IgD-negative memory B cell (primary cell): ENCODE measurements around the gene RFC1. TPM values are rescaled to one million over a fixed set of nuclear protein-coding genes. Genes with fewer than 3 reads are reported as not detected.
A peak's percentile ranks its signal among the peaks of the same experiment; 100 is the strongest.
"Not testable (repeated sequence)": the region's sequence is repeated elsewhere in the genome, so short reads cannot be mapped to it uniquely, and the experiment has no call there.

Source experiments
- H3K27ac Mint-ChIP-seq, 3 donors: one replicate each; pipeline ENCODE4 v1.8.0; 2020 to 2022; ENCODE audit warnings: mild to moderate bottlenecking in 3 of 3, mixed read lengths in 3 of 3, moderate library complexity in 1 of 3
- H3K27me3 Mint-ChIP-seq: one replicate; pipeline ENCODE4 v1.8.0; 2021; ENCODE audit warnings: mixed read lengths
- H3K36me3 Mint-ChIP-seq: one replicate; pipeline ENCODE4 v1.8.0; 2020; ENCODE audit warnings: mild to moderate bottlenecking, mixed read lengths
- H3K4me1 Mint-ChIP-seq, 3 donors: one replicate each; pipeline ENCODE4 v1.8.0; 2020 to 2022; ENCODE audit warnings: mixed read lengths in 3 of 3, mild to moderate bottlenecking in 1 of 3
- H3K4me3 Mint-ChIP-seq, 4 donors: one replicate each; pipeline ENCODE4 v1.8.0; 2020 to 2022; ENCODE audit warnings: mild to moderate bottlenecking in 4 of 4, mixed read lengths in 4 of 4, moderate library complexity in 3 of 4
- H3K9me3 Mint-ChIP-seq, 3 donors: one replicate each; pipeline ENCODE4 v1.8.0; 2020 to 2021; ENCODE audit warnings: mixed read lengths in 3 of 3, mild to moderate bottlenecking in 1 of 3
- polyA plus RNA-seq: library from polyadenylated mRNA; unstranded; fragments of 300-500 nt; fragmentation: Illumina TruSeq; gene quantifications from one replicate; pipeline ENCODE4 v1.2.3, GENCODE V29; 2021

Gene RFC1, protein sequence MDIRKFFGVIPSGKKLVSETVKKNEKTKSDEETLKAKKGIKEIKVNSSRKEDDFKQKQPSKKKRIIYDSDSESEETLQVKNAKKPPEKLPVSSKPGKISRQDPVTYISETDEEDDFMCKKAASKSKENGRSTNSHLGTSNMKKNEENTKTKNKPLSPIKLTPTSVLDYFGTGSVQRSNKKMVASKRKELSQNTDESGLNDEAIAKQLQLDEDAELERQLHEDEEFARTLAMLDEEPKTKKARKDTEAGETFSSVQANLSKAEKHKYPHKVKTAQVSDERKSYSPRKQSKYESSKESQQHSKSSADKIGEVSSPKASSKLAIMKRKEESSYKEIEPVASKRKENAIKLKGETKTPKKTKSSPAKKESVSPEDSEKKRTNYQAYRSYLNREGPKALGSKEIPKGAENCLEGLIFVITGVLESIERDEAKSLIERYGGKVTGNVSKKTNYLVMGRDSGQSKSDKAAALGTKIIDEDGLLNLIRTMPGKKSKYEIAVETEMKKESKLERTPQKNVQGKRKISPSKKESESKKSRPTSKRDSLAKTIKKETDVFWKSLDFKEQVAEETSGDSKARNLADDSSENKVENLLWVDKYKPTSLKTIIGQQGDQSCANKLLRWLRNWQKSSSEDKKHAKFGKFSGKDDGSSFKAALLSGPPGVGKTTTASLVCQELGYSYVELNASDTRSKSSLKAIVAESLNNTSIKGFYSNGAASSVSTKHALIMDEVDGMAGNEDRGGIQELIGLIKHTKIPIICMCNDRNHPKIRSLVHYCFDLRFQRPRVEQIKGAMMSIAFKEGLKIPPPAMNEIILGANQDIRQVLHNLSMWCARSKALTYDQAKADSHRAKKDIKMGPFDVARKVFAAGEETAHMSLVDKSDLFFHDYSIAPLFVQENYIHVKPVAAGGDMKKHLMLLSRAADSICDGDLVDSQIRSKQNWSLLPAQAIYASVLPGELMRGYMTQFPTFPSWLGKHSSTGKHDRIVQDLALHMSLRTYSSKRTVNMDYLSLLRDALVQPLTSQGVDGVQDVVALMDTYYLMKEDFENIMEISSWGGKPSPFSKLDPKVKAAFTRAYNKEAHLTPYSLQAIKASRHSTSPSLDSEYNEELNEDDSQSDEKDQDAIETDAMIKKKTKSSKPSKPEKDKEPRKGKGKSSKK
- 39.7 TPM for polyA plus RNA-seq

DNA sequence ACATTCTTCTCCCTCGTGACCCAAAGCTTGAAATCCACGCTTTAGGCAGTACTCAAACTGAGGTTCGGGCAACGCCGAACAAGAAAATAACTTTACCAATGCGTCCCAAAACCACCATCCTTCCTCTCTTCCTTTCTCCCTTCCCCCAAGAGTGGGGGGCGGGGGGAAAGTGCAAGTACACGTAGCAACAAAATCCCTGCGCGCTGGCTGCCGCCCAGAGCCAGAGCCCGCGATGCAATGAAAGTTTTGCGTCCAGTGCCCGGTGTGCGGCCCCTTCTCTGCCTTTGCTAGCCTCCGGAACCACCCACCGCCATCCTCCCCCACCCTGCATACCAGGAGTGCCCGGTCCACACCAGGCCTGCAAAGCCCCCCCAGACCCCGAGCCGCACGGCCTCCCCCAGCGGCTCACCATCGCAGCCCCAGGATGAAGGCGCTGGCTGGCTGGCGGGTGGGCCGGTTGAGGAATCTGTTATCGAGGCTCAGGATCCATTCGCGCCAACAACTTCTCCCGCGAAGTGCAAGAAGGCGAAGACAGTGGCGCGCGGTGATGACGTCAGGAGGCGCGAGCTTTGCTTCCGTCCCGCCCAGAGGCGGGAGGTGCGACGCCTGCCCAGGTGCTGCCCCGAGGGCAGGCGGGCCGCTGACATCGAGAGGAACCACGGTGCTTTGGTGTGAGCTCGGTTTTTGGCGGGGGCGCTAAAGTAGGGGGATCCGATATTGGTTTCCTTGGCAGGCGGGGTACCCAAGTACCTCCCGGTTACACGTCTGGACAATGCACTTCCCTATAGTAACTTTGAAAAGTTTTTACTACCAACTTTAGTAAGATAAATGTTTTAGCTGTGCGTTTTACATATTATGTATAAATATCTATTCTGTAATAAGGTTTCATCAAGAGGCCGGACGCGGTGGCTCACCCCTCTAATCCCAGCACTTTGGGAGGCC lies at the start of gene RFC1:
TSS of gene RFC1 (minus strand) at position 533 of the 942 bp plus-strand sequence. CDS start at position 412, 121 bp downstream.
- H3K4me1 Mint-ChIP-seq, result peaks cover 26 to 34% (median 31%) of the 10 kb centered on the region in 3 donors
- peak within 1 kb of the TSS; percentile 76 to 97 (median 94) for H3K27ac Mint-ChIP-seq
- no peaks in the 10 kb centered on the region for H3K36me3 Mint-ChIP-seq
- no peaks in the 10 kb centered on the region for H3K27me3 Mint-ChIP-seq
- peak within 1 kb of the TSS; percentile 89 to 97 (median 96) for H3K4me3 Mint-ChIP-seq
- H3K9me3 Mint-ChIP-seq, result peaks cover 3 to 8% (median 7%) of the 10 kb centered on the region in 3 donors

DNA sequence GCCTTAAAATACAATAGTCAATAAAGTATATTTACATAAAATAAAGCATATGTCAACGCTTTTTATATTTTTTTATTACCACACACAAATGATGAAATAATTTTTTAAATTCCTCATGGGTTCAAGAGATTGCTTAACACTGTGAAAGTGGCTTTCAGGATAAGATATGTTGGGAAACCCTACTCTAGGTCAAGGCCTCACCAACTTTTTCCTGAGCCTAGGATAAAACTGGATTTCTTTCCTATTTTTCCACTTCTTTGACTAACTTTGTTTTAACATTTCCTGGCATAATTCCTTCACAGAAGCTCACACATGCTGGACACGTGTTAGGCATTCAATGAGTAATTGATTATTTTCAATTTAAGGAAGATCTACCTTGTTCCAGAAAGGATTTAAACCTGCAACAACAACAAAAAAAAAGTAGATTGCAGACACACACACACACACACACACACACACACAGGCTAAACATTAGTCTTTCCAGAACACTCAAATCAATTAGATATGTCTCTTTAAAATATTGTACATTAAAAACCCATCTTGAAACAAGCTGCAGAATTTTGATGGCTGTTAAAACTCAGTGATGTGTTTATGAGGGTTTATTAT lies 49.6 kb upstream of the RFC1 start:
- H3K27ac Mint-ChIP-seq, result no peak overlapping the region

DNA sequence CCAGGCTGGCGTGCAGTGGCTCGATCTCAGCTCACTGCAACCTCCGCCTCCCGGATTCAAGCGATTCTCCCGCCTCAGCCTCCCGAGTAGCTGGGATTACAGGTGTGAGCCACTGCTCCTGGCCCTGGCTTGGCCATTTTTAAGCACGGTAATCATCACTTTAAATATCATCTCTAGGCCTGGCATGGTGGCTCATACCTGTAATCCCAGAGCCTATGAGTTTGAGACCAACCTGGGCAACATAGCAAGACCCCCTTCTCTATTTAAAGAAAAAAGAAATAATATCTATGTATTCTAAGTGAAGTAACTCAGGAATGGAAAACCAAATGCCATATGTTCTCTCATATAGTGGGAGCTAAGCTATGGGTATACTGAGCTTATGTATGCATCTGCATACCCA lies 45.4 kb upstream of the RFC1 start:
- not testable (repeated sequence) for H3K36me3 Mint-ChIP-seq, H3K4me1 Mint-ChIP-seq, H3K4me3 Mint-ChIP-seq, H3K27ac Mint-ChIP-seq, H3K9me3 Mint-ChIP-seq, H3K27me3 Mint-ChIP-seq

More for the DNA sequence above, 49.6 kb upstream of the RFC1 start:
- peaks cover 3% of the 10 kb centered on the region for H3K27me3 Mint-ChIP-seq
- H3K4me3 Mint-ChIP-seq, result no peak overlapping the region
- peaks cover 0 to 2% (median 0%) of the 10 kb centered on the region in 3 donors for H3K4me1 Mint-ChIP-seq
- no peaks in the 10 kb centered on the region for H3K9me3 Mint-ChIP-seq
- H3K36me3 Mint-ChIP-seq, result no peaks in the 10 kb centered on the region

DNA sequence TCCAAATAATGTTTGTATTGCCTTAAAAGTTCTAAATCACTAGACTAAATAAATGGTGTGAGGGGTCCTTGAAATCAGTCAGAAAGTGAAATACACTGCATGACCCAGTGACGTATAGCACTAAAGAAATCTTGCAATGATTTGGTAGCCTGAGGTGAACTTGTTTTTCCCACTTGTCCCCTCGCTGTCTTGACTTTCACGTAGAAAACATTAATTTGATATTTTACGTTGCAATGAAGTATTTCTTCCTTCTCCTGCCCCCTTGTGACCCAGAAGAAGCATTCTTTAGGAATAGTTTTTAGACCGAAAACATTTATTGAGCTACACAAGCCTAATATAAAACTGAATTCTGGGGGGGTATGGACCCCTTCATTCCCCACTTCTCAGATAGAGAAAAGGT lies 44.3 kb upstream of the RFC1 start:
- H3K4me1 Mint-ChIP-seq, result peaks cover 0 to 2% (median 0%) of the 10 kb centered on the region in 3 donors
- no peak overlapping the region for H3K4me3 Mint-ChIP-seq

DNA sequence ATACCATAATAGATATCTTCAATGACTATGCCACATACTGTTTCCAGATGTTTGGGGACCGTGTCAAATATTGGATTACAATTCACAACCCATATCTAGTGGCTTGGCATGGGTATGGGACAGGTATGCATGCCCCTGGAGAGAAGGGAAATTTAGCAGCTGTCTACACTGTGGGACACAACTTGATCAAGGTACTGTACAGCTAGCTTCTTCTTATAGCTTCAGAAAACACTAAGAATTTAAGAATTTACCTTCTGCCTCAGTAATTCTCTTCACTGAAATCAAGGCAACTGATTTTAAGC lies 41.4 kb upstream of the RFC1 start:
- Mint-ChIP-seq H3K4me1 (peaks cover 0 to 2% (median 0%) of the 10 kb centered on the region in 3 donors), H3K36me3 (no peaks in the 10 kb centered on the region), H3K4me3 (no peak overlapping the region), H3K27ac (no peak overlapping the region), H3K27me3 (peaks cover under 1% of the 10 kb centered on the region), H3K9me3 (no peaks in the 10 kb centered on the region)

More for the DNA sequence above, 44.3 kb upstream of the RFC1 start:
- H3K27ac Mint-ChIP-seq, result no peak overlapping the region
- no peaks in the 10 kb centered on the region for H3K9me3 Mint-ChIP-seq
- peaks cover 3% of the 10 kb centered on the region for H3K27me3 Mint-ChIP-seq
- no peaks in the 10 kb centered on the region for H3K36me3 Mint-ChIP-seq

DNA sequence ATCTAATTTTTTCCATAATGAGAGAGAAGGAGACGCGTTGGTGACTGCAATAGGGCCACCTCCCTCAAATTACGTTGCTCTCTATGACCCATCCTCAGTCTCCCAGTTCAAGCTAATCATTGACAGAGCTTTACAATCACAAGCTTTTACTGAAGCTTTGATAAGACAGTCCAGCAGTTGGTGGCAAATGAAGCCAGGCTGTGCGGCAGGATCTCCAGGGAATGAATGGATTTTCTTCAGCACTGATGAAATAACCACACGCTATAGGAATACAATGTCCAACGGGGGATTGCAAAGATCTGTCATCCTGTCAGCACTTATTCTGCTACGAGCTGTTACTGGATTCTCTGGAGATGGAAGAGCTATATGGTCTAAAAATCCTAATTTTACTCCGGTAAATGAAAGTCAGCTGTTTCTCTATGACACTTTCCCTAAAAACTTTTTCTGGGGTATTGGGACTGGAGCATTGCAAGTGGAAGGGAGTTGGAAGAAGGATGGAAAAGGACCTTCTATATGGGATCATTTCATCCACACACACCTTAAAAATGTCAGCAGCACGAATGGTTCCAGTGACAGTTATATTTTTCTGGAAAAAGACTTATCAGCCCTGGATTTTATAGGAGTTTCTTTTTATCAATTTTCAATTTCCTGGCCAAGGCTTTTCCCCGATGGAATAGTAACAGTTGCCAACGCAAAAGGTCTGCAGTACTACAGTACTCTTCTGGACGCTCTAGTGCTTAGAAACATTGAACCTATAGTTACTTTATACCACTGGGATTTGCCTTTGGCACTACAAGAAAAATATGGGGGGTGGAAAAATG lies 40.8 kb upstream of the RFC1 start, which contains the start of gene KLB:
TSS of gene KLB (plus strand) at position 168 of the 821 bp plus-strand sequence. CDS start at position 188, 20 bp downstream.
- H3K4me1 Mint-ChIP-seq, result peaks cover 0 to 2% (median 0%) of the 10 kb centered on the region in 3 donors
- H3K9me3 Mint-ChIP-seq, result no peaks in the 10 kb centered on the region
- no peak within 1 kb of the TSS for H3K4me3 Mint-ChIP-seq
- no peaks in the 10 kb centered on the region for H3K36me3 Mint-ChIP-seq
- no peaks in the 10 kb centered on the region for H3K27me3 Mint-ChIP-seq
- no peak within 1 kb of the TSS for H3K27ac Mint-ChIP-seq

DNA sequence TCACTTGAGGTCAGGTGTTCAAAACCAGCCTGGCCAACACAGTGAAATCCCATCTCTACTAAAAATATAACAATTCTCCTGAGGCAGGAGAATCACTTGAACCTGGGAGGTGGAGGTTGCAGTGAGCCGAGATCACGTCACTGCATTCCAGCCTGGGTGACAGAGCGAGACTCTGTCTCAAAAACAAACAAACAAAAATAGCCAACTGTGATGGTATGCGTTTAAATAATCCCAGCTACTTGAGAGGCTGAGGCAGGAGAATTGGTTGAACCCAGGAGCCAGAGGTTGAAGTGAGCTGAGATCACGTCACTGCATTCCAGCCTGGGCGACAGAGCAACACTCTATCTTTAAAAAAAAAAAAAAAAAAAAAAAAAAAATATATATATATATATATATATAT lies 35.5 kb upstream of the RFC1 start:
- H3K27me3 Mint-ChIP-seq, H3K4me1 Mint-ChIP-seq, H3K27ac Mint-ChIP-seq, H3K4me3 Mint-ChIP-seq, H3K9me3 Mint-ChIP-seq, H3K36me3 Mint-ChIP-seq: not testable (repeated sequence)

DNA sequence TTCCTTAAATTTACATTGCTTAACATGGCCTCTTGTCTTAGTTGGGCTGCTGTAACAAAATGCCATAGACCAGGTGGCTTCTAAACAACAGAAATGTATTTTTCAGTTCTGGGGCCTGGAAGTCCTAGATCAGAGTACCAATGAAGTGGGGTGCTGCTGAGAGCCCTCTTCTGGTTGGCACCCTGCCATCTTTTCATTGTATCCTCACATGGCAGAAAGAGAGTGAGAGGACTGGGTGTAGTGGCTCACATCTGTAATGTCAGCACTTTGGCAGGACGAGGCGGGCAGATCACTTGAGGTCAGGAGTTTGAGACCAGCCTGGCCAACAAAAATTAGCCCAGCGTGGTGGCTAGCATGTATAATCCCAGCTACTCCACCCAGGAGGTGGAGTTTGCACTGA lies 28.5 kb upstream of the RFC1 start:
- no peak overlapping the region for H3K27ac Mint-ChIP-seq

DNA sequence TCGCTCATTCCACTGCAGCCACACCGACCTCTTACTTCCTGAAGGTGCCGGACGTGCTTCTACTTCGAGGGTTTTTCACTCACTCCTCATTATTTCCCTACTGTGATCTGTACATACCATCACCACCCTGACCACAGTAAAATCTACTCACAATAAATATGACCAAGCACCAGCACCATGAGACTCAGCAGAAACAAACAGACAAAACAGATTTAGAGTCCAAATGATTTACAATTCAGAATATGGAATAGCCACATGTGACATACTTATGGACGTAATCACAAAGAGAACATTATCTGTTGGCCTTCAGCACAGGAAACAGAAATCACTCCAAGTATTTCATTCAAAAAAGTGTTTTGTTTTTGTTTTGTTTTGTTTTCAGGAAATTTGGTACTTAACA lies 24.4 kb upstream of the RFC1 start:
- Mint-ChIP-seq H3K9me3 (no peaks in the 10 kb centered on the region), H3K36me3 (no peaks in the 10 kb centered on the region), H3K4me3 (no peak overlapping the region), H3K27me3 (no peaks in the 10 kb centered on the region), H3K27ac (no peak overlapping the region), H3K4me1 (no peaks in the 10 kb centered on the region)

More for the DNA sequence above, 28.5 kb upstream of the RFC1 start:
- Mint-ChIP-seq H3K9me3 (no peaks in the 10 kb centered on the region), H3K36me3 (no peaks in the 10 kb centered on the region), H3K4me3 (no peak overlapping the region), H3K4me1 (peaks cover 0 to 2% (median 0%) of the 10 kb centered on the region in 3 donors), H3K27me3 (peaks cover 3% of the 10 kb centered on the region)

DNA sequence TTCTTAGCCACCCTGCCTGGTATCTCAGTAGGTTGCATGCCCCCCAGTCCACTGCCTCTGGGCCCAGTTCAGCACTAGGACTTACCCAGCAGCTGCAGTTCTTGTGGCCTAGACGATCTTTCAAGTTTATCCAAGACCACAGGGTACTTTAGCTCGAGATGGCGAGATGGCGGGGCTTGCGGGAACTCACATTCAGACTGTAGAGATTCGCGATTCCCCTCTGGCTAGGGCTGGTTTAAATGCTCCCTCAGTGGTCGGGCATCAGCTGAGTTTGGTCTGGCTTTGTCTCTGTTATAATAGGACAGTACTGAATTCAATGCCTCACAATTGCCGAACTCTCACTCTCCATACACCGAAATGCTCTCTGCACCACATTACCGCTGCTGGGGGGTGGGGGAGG lies 18.4 kb upstream of the RFC1 start:
- no peaks in the 10 kb centered on the region for H3K9me3 Mint-ChIP-seq
- H3K27me3 Mint-ChIP-seq, result peaks cover 13% of the 10 kb centered on the region
- peaks cover 7% of the 10 kb centered on the region for H3K36me3 Mint-ChIP-seq
- H3K27ac Mint-ChIP-seq, result no peak overlapping the region
- no peak overlapping the region for H3K4me3 Mint-ChIP-seq
- H3K4me1 Mint-ChIP-seq, result no peaks in the 10 kb centered on the region

DNA sequence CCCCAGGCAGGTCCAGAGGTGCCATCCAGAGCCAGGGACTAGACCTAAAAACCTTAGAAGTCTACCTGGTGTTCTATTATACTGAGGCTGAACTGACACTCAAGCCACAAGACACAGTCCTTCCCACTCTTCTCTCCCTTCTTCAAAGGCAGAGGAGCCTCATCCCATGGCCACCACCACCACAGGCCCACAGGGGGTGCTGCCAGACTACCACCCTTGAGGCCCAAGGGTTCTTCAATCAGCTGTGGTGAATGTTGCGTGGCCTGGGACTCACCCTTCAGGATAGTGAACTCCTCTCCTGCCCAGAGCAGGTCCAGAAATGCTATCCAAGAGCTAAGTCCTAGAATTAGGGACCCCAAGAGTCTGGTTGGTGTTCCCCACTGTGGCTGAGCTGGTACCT lies 17.5 kb upstream of the RFC1 start:
- Mint-ChIP-seq H3K4me3 (no peak overlapping the region), H3K36me3 (peaks cover 7% of the 10 kb centered on the region), H3K27me3 (peaks cover 15% of the 10 kb centered on the region), H3K27ac (no peak overlapping the region), H3K4me1 (no peaks in the 10 kb centered on the region), H3K9me3 (no peaks in the 10 kb centered on the region)

DNA sequence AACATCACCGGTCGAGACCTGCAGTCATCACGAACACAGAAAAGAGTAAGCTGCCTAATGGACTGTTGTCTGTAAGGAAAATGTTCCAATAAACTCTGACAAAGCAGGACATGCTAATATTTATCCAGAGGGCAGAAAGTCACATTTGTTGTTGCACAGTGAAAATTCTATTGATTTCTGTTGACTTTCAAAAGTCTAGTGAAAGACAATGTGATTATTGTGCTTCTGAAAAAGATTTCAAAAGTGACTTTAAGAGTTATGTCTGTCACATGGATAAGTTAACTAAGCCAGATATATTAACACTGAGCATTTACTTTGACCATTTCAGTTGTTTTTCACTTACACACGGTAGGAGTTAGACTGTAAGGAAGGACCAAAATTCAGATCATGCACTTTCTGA lies 9.3 kb upstream of the RFC1 start:
- Mint-ChIP-seq H3K36me3 (peaks cover 7% of the 10 kb centered on the region), H3K27me3 (peaks cover 3% of the 10 kb centered on the region), H3K4me3 (no peak overlapping the region), H3K4me1 (no peaks in the 10 kb centered on the region), H3K27ac (no peak overlapping the region), H3K9me3 (peaks cover 3 to 12% (median 7%) of the 10 kb centered on the region in 3 donors)

DNA sequence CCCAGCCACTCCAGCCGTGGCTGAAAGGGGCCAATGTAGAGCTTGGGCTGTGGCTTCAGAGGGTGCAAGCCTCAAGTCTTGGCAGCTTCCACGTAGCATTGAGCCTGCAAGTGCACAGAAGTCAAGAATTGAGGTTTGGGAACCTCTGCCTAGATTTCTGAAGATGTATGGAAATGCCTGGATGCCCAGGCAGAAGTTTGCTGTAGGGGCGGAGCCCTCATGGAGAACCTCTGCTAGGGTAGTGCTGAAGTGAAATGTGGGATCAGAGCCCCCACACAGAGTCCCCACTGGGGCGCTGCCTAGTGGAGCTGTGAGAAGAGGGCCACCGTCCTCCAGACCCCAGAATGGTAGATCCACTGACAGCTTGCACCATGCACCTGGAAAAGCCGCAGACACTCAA lies 5.0 kb upstream of the RFC1 start:
- not testable (repeated sequence) for H3K4me3 Mint-ChIP-seq, H3K4me1 Mint-ChIP-seq, H3K36me3 Mint-ChIP-seq, H3K27ac Mint-ChIP-seq, H3K27me3 Mint-ChIP-seq
- peaks cover 3 to 15% (median 10%) of the 10 kb centered on the region in 3 donors for H3K9me3 Mint-ChIP-seq
